Right ventricle myocardium inferior (tissue), 1 donor: Measurements from ENCODE around the gene TWIST1. TPM values are rescaled to one million over a fixed set of nuclear protein-coding genes. Genes with fewer than 3 reads are reported as not detected.

Source experiments
- ATAC-seq: fragments of 200-7000 bp; cut with Tn5 transposase; one replicate; pipeline ENCODE4 v1.9.1; 2020; ENCODE audit warnings: mild to moderate bottlenecking, moderate library complexity
- DNase-seq: peaks from one replicate; pipeline ENCODE4 v3.0.0; 2021; ENCODE audit errors: missing footprints
- intact Hi-C: fragments of 100-400 bp; cut with DNase I; formaldehyde crosslinking; loops from one replicate; pipeline ENCODE4 v1.11.0; 2022
- long read RNA-seq: library from polyadenylated mRNA; unstranded; transcript quantifications from one replicate; pipeline ENCODE4 v2.0.0, GENCODE V29; 2021
- total RNA-seq: library from RNA; stranded (reverse); fragmentation: NEBNext Ultra II Directional; extraction: Animal tissue kit (Norgen Biotek cat#: 25700); gene quantifications from one replicate; pipeline ENCODE4 v1.2.1, GENCODE V29; 2021
- donor health status: DM: no; HTN: yes; CAD: no; lungs with severe emphysema.

TWIST1 gene
- total RNA-seq: 1.6 TPM
- long read RNA-seq, partial matches to known transcripts: 0 of 2 reads
- long read RNA-seq, other reads (novel, unspliced or antisense): 0 of 2 reads

- ATAC-seq (peak; percentile 90), DNase-seq (peak; percentile 73)
- intact Hi-C loops: no loop called here
Measured at GRCh38 chr7:19117091-19117869, at the start of gene TWIST1. TSS of gene TWIST1 (minus strand) at chr7:19117636. CDS start at chr7:19117321, 315 bp downstream.

DNA sequence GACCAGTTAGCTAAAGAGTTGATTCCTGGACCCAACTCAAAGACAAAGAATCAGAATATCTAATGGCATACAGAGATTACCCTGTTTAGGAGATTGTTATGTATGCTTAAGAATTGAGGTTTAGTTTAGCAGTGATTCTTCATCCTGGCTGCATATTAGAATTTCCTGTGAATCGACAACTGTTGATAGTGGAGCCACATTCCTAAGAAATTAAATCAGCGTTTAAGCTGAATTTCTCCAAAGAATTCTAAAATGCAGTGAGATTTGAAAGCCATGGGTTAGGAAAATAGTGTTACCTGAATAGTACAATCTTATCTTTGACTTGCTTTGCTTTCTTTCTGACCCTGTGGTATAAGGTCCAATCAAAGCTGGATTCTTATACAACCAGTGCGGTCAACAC is 44.2 kb upstream of the TWIST1 start:
- intact Hi-C loops: no loop called here
- ATAC-seq (no peak), DNase-seq (no peak)

DNA sequence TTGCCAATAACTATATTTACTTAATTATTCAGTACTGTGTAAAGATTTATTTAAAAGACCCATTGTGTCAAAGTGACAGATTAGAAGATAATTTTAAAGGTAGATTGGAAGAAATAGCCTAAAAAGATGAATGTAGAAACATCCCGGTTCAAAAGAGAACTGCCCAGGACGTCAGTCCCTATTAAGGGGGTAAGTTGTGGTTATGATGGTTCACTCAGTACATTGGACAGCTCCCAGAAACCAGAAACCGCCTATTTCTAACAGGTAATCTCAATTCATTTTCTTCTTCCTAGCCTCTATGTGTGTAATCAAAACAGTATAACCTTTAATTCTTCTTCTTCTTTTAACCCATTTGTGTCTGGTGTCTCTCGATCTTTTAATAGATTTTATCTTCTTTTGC is 29.3 kb upstream of the TWIST1 start:
- DNase-seq (no peak), ATAC-seq (no peak)
- intact Hi-C loops: no loop called here

DNA sequence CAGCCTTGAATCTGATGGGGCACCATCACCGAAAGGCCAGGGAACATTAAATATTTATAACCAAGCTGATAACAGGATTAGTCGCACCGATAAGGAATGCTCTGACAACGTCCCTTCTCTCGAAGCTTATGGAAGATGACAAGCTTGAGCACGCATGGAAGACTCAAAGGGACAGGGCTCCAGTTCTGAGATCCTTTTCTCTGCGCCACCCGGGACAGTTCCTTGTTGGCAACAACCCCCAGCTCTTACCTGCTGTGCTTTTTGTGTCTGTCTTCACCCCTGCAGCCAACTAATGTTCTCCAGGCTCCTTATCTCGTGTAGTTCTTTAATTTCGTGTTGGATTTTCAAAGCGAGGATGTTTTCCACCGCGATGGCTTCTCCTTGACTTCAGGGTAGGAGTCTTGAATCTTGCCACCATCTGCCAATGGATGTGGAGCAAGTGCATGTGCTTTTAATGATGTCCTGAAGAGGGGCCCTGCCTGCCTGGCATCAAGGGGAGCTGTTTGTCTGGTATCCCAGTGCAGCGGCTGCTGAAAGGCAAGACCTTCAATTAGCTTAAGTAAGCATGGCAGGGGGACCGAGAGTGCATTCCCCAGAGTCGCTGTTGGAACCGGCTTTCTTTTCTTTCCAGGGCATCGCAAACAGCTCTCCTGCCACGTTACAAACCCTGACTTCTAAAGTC is 28.1 kb upstream of the TWIST1 start:
- intact Hi-C loops: no loop called here
- ATAC-seq (no peak), DNase-seq (no peak)

DNA sequence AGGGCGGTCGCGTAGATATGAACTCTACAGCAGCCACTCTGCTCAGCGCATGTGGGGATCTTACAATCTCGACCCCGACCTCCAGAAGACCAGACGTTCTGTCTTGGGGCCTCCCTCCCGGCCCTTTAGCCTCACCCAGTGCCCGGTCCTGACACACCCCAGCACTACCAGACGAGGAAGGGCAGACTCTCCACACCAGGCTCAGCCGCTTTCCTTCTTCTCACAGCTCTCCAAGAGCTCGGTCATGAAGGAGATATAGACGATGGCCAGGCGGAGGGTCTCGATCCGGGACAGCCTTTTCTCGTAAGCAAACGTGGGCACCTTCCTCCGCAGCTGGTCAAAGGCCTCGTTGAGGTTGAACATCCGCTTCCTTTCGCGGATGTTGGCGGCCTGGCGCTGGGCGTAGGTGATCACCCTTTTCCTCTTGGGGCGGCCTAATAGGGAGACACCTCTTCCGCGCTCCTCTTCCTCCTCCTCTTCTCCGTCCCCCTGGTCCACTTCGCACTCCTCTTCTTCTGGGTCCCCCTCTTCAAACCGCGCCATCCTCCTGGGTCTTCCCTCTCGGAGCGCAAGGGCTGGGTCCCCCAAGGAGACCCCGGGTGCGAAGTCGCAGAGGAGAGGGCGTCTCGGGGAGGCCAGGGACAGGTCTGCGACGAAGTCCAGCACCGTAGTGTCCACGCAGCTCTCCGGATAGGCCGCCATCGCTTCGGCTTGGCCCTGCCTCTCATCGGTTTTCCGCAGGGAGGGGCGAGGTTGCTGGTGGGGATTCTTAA is 27.4 kb upstream of the TWIST1 start, which contains the start of gene FERD3L:
Gene FERD3L, minus strand, starts transcription at position 761 of the 773 bp plus-strand sequence. Its CDS starts 59 bp downstream, at position 702.
- ATAC-seq (no peak), DNase-seq (no peak)
- intact Hi-C loops: no loop called here

DNA sequence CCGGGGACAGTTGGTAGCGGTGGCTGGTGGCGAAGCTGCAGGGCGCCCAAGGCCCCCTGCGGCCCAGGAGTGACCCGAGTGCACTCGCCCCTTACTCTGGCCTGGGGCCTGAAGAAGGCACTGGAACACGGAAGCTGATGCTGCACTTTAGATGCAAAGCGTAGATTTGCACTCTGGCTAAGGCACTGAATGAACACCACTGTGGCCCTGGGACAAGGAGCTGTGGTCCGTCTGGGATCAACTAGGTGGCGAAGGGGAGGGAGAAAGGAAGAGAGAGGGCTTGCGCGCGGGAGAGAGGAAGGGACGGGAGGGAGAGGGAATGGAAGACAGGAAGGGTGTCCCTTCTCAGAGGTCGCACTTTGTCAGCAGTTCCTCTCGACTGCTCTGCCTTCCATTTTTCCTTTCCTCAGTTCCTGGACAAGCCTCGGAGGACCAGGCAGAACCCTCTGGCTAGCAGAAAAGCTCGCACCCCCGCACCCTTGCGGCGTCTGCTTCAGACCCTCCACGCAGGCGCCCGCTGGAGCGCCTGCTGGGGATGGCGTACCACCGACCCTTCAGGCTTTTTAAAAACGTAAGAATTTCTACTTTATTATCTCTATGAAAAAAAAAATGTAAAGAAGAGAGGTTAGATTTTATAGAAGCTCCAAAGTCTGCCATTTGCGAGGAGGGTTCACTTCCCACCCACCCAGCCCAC is 26.6 kb upstream of the TWIST1 start:
- DNase-seq (no peak), ATAC-seq (no peak)
- intact Hi-C loops: no loop called here

DNA sequence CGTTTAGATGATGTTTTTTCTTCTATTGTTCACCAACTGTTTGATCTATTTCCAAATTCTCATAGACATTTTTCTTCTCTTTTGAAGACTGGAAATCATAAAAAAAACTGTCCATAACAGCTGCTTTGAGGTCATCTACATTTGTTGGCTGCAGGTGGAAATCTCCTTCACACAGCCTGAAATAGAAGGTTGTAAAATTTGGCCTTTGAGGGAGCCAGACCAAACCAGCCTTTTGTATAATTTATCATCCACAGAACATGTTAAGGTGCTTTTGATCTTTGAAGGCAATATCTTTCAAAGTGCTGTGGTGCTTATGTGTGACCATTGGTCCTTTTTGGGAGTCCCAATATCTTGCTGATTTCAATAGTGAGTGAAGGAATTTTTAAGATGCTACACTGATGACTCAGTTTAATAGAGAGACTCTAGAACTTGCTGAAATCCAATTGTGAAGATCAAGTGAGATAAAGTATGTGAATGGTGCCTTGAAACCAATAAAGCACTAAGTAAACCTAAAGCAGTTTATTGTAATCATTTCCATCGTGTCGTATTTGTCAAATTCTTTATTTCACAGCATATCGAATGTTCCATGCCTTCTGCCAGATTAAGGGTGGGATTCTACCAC is 22.4 kb upstream of the TWIST1 start:
- DNase-seq (no peak), ATAC-seq (no peak)
- intact Hi-C loops: no loop called here

GRCh38 chr7:19133886-19134285 is 16.4 kb upstream of the TWIST1 start:
- ATAC-seq (no peak), DNase-seq (no peak)
- intact Hi-C loops: no loop called here

GRCh38 chr7:19133390-19133789 is 16.0 kb upstream of the TWIST1 start:
- ATAC-seq (no peak), DNase-seq (no peak)
- intact Hi-C loops: no loop called here

GRCh38 chr7:19128856-19129255 is 11.4 kb upstream of the TWIST1 start:
- intact Hi-C loops: no loop called here
- ATAC-seq (no peak), DNase-seq (no peak)

DNA sequence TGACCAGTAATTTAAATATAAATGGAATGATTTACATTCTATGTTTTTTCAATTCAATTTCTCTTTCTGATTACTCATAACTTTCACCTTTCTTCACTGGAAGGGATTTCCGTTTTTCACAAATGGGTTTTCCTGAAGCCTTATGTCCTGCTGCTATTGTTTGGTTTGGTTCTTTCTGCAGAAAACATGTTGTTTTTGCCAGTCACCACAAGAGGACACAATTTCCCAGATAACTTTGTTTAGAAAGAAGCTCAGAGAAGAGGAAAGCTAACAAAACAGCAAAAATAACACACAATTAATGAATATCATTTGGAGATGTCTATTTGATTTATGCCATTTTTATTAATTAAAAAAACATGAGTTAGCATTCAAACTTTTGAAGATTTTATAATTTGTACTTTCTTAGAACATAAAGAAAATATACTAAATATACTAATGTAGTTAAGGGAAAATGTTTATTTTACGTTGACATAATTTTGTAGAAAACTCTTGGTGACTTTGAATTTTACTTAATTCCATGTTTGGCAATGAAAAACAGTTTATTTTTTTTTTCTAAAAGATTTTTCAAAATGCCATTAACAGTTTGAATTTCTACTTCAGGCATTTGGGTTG is 4.6 kb upstream of the TWIST1 start:
- ATAC-seq (no peak), DNase-seq (no peak)
- intact Hi-C loops: no loop called here

DNA sequence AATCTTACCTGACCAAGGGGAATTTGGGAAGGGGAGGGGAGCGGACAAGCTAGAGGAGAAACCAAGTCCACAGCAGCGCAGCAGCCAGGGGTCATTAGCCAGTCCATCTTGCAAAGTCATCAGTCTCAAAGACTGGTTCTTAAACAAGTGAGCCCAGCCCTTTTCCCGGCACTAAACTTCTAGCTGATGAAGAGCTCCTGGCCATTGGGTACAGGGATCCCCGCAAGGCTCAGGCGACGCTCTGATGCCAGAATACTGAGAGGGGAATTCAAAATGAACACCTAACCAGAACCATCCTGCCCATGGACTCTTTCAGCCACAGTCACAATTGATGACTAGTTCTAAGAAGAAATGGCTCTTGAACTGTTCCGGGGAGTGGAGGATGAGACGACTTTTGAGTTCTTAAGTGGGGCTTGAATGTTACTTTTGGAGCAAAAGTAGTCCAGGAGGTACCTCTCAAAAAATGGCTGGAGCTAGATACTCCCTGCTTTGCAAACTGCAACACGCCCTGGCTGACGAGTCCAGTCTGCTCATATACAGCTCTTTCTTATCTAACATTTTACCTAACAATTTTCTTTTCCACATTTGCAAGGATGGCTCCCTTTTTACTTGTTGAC is 2.5 kb upstream of the TWIST1 start:
- DNase-seq (no peak), ATAC-seq (no peak)
- intact Hi-C loops: no loop called here

- no peak for ATAC-seq
- intact Hi-C loops: no loop called here
- no peak for DNase-seq
Measured at GRCh38 chr7:19119372-19119771, 1.9 kb upstream of the TWIST1 start.

- DNase-seq (no peak), ATAC-seq (no peak)
- intact Hi-C loops: no loop called here
Measured at GRCh38 chr7:19118636-19119371, 1.4 kb upstream of the TWIST1 start.

GRCh38 chr7:19117870-19118608 is 603 bp upstream of the TWIST1 start:
- ATAC-seq (peak; percentile 57), DNase-seq (no peak)
- intact Hi-C loops: no loop called here
